Upper lobe of left lung (tissue), 4 donors: ENCODE measurements around the gene APBA1.

ENCODE experiments used
- CTCF ChIP-seq, 6 experiments: fragments of 450-650 bp in 4 of 6; fragments of 200-600 bp in 2 of 6; sonication (generic) in 2 of 6; IDR thresholded peaks; one replicate each; pipeline ENCODE4 v1.5.1; 2016 to 2019; ENCODE audit warnings: antibody characterized with exemption in 6 of 6
- EP300 ChIP-seq, 4 donors: sonication (generic); formaldehyde crosslinking; IDR thresholded peaks; one replicate each; pipeline ENCODE4 v1.5.1; 2017; ENCODE audit warnings: antibody characterized with exemption in 4 of 4, control low read depth in 2 of 4
- POLR2A ChIP-seq, 4 donors: fragments of 450-650 bp; IDR thresholded peaks; one replicate each; pipeline ENCODE4 v1.5.1; 2016 to 2017; ENCODE audit warnings: antibody characterized with exemption in 4 of 4, mild to moderate bottlenecking in 2 of 4
- POLR2AphosphoS5 ChIP-seq, 2 donors: sonication (generic); formaldehyde crosslinking; IDR thresholded peaks; one replicate each; pipeline ENCODE4 v1.5.1; 2017; ENCODE audit warnings: antibody characterized with exemption in 2 of 2

- no peak for TF ChIP-seq CTCF (IDR thresholded peaks at IDR 0.05)
- TF ChIP-seq POLR2A (IDR thresholded peaks at IDR 0.05) = no peak
- TF ChIP-seq POLR2AphosphoS5 (IDR thresholded peaks at IDR 0.05) = no peak
- TF ChIP-seq EP300 (IDR thresholded peaks at IDR 0.05) = no peak
These were observed 216.0 kb downstream of the APBA1 start for GRCh38 chr9:69456201-69456600.
